Activated CD4-positive, CD25-positive, alpha-beta regulatory T cell (primary cell): ENCODE measurements around the gene ADARB1.

Experiments
- DNase-seq, 4 experiments: peaks; one replicate each; lab custom pipeline; 2025; lab: John Stamatoyannopoulos, UW

Gene ADARB1

GRCh38 chr21:45202344-45202743 is 128.0 kb downstream of the ADARB1 start:
- no peak for DNase-seq

DNA sequence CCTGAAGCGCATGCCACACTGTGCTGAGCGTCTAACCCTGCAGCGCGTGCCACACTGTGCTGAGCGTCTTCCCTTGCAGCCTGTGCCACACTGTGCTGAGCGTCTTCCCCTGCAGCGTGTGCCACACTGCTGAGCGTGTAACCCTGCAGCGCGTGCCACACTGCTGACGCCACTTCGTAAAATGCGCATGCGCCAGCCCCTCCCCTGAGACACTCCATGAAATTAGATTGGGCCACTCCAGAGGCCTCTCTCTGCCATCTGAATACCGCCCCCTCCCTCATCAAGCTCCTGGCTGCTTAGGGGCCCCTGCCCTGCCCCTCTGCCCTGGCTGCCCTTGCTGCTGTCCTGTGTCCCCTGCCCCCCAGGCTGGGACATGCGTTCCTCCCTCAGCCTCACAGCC is 128.5 kb downstream of the ADARB1 start:
- DNase-seq = no peak

GRCh38 chr21:45203983-45204382 is 129.6 kb downstream of the ADARB1 start:
- no peak for DNase-seq

DNA sequence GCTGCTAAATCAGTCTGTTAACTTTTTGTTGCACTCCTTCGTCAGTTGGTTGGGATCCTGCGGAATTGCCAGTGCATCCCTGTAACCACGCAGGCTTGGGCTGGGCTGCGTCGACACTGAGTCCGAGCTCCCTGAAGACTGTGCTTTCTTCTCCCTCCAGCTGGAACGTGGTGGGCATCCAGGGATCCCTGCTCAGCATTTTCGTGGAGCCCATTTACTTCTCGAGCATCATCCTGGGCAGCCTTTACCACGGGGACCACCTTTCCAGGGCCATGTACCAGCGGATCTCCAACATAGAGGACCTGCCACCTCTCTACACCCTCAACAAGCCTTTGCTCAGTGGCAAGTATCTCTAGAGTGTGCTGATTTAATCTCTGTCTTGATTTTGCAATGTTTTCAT is 130.0 kb downstream of the ADARB1 start:
- no peak for DNase-seq

DNA sequence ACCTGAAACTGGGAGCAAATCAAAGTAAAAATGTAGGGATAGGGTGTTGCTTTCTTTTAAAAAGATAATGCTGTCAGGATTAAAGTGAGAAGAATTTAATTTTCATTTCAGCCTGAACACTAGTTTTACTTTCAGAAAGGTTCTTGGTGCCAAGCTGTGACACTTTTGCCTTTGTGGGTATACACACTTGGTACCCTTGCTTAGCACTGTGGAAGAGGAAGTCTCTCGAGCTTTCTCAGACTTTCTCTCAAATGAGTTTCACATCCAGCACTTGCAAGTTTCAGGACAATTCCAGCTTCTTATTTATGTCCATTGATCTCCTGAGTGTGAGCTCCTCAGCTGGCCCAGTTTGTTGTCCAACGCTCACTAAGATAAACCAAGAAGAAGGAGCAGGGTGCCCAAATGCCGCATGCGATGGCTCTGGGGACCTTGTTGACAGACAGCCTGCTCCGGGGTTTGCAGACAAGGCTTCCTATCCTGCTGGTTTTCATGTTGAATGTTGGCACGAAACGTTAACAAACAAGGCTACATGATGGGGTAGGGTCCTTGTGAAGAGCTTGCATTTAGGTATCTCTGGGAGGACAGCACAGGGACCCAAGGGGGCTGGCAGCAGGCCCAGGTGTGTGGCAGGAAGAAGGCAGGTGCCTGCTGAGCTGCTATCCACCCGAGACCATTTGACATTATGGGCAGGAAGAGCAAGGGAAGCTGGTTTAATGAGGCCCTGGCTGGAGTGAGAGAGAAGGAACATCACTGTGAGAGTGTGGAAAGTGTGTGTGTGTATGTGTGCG is 133.7 kb downstream of the ADARB1 start:
- DNase-seq = no peak

DNA sequence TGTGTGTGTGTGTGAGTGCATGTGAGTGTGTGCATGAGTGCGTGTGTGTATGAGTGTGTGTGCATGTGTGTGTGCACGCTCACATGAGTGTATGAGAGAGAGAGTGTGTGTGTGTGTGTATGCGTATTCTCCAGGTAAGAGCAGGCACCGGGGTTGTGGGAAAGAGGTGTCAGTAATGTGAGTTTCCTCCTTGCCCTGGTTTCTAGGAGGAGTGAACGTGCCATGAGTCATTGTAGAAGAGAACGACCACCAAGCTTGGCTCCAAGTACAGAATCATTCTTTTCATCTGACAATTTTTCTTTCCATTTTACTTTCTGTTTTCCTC is 134.2 kb downstream of the ADARB1 start:
- DNase-seq = no peak

DNA sequence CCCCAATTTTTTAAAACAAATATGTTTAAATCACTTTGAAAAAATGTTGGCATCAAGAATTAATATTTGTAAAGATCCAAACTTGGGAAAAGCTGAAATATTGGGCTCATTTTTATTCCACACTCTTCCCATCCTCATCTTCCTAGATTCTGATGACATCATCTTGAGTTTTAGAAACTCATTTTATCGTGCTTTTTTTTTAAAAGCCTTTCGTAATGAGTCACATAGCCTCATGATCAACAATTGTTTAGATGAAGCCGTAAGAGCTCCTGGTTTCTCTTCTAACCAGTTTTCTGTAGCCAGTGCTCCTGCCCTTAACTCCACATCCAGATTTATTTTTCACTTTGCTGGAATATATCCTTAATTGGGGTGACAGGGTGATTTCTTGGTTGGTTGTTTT is 134.7 kb downstream of the ADARB1 start:
- DNase-seq = no peak

GRCh38 chr21:45209685-45210284 is 135.4 kb downstream of the ADARB1 start:
- DNase-seq = no peak

GRCh38 chr21:45210461-45210983 is 136.1 kb downstream of the ADARB1 start:
- DNase-seq = no peak

DNA sequence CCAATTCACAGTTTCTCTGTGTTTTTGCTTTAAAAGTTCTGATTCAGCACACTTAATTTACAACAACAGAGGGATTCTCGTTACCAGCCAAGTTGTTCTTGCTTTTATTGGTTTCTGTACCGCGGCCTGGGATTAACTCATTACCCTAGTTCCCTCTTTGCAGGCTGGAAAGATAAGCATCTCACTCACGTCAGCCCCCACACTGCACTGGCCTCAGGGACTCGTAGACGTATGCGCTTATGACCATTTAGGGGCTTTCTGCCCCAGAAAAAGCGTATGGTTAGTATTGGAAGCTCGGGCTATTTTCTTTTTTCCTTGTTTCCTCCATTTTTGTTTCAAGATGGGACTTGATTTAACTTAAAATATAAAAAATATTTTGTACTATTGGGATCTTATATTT is 137.3 kb downstream of the ADARB1 start:
- DNase-seq = no peak

DNA sequence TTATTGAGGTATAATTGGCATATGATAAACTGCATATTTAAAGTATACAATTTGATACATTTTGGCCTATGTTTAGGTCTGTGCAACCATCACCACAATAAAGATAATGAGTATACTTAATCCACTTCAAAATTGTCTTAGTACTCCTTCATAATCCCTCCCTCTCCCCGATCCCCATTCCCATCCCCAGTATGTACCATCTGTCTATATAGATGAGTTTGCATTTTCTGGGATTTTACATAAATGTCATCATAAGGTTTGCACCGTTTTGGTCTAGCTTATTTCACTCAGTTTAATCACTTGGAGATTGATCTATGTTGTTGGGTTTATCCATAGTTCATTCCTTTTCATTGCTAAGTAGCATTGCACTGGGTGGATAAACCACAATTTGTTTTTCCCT is 139.0 kb downstream of the ADARB1 start:
- no peak for DNase-seq

GRCh38 chr21:45215213-45215612 is 140.8 kb downstream of the ADARB1 start:
- DNase-seq = no peak

DNA sequence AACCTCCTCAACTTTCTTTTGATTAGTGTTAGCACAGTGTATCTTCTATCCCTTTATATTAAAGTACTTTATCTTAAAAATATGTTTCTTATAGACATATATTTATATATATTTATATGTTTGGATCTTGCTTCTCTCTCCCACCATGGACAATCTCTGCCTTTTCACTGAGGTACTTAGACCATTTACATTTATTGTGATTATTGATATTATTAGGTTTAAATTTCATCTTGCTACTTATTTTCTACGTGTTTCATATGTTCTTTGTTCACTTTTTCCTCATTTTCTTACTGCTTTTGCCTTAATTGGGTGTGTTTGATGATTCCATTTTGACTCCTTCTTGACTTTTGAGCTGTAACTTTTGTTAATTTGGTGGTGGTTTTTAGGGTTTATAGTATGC is 142.6 kb downstream of the ADARB1 start:
- DNase-seq = no peak

DNA sequence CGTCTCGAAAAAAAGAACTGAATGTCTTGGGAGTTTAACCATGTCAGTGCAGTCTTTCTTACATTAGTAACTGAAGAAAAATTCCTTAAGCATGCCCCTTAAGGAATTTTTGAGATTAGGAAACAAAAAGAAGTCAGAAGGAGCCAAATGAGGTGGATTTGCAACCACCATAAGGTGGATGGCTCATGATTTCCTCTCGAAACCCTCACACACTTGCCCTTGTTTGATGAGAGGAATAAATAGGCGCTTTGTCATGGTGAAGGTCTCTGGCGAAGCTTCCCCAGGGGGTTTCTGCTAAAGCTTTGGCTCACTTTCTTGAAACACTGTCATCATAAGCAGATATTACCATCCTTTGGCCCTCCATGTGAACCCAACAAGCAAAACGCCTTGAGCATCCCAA is 145.1 kb downstream of the ADARB1 start:
- DNase-seq = no peak

DNA sequence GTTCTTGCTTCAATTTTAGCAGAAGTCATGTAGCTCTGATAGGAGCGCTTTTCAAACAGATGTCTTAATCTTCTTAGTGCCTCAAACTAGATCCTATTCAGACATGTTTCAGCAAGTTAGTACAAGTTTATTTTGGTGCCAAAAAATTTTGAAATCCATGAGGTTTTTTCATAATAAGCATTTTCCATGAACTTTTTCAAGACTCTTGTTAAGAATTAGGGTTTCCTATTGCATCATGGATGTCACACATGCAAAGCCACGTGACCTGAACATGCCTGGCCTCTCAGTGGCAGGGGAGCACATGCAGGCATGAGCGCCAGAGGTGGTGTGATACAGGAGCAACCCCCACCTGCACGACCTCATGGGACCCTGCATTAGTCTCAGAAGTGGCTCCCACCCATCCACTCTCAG is 145.7 kb downstream of the ADARB1 start:
- DNase-seq = no peak

DNA sequence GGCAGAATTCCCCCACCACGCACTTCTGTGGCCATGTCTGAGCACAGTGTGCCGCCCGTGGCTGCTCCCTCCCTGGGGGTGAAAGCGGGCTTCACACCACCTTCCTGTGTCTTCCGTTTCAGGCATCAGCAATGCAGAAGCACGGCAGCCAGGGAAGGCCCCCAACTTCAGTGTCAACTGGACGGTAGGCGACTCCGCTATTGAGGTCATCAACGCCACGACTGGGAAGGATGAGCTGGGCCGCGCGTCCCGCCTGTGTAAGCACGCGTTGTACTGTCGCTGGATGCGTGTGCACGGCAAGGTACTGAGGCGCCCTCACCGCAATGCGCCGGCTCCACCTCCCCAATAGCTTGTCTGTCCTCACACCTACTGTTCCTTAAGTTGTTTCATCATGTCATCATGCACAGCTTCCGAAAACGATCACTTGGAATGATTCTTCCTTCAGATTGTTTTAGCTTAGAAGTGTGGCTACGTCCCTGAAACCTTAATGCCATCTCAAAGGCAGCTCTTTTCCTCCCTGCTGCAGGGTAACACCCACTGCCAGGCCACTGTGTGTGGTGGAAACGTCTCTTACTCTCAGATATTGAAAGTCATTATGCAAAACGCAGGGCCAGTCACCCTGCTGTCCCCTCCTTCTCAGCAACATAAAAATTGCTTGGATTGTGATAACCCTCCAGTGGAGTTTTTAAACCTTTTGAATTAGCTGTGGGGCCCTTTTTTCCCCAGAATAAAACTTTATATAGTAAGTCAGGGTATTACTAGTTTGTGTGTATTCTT is 146.5 kb downstream of the ADARB1 start:
- no peak for DNase-seq

- no peak for DNase-seq
These were observed 147.6 kb downstream of the ADARB1 start for GRCh38 chr21:45222001-45222400.

DNA sequence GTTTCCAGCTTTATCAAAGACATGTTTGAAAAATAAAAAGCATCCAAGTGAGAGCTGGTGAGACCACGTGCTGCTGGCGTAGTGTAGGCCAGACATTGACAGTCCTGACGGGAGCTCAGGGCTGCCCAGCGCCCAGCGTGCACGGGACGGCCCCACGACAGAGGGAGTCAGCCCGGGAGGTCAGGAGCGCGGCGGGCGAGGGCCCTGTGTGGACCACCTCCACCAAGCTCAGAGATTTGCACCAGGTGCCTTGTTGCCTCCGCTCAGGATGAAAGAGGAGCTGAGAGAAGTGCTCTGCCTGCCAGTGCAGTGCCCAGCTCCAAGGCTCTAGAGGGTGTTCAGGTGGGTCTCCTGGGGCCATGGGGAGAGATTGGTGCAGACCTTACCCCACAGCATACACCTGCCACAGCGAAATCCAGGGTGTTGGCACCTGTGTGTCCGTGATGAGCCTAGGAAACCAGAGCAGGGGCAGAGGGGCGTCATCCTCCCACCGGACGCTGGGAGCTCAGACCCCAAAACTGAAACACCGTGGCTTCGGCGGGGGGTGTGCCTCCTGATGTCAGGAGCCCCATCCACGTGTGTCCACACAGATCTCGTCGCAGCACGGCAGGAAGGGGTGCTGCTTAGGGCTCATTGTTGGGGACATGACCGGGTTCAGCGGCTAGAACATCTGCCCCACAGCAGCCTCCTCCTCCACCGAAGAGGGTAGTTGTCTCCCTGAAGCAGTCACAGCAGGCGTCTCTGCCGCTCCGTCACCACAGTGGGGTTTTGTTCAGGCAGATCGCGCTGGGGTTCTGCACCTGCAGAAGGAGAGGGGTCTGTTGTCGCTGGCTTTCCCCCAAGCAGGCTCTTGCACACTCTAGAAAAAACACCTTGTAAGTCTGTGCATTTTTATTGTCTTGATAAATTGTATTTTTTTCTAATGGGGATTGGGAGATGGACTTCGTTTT is 149.1 kb downstream of the ADARB1 start:
- DNase-seq = no peak

- DNase-seq = peak in 3 of 4 experiments; percentile 14 to 67 (median 38)
These were observed 150.0 kb downstream of the ADARB1 start for GRCh38 chr21:45224189-45224938.

DNA sequence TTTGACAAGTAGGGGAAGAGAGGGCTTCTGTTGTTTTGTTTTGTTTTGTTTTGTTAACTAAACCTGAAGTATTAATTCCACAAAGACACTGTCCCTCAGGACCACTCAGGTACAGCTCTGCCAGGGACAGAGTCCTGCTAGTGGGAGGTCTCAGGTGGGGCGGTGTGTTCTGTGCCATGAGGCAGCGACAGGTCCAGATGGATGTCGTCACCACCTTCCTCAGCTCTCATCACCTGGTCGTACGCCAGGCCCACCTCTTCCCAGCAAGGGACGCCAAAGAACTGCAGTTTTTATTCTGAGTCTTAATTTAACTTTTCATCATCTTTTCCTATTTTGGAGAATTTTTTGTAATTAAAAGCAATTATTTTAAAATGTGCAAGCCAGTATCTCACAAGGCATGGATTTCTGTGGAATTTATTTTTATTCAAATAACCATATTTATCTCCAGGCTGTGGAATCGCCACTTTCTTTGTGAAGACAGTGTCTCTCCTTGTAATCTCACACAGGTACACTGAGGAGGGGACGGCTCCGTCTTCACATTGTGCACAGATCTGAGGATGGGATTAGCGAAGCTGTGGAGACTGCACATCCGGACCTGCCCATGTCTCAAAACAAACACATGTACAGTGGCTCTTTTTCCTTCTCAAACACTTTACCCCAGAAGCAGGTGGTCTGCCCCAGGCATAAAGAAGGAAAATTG is 150.8 kb downstream of the ADARB1 start:
- no peak for DNase-seq
